ENCODE measurements around the gene TXNRD1.
"Not testable (repeated sequence)": the region's sequence is repeated elsewhere in the genome, so short reads cannot be mapped to it uniquely, and the experiment has no call there.

TXNRD1 gene

DNA sequence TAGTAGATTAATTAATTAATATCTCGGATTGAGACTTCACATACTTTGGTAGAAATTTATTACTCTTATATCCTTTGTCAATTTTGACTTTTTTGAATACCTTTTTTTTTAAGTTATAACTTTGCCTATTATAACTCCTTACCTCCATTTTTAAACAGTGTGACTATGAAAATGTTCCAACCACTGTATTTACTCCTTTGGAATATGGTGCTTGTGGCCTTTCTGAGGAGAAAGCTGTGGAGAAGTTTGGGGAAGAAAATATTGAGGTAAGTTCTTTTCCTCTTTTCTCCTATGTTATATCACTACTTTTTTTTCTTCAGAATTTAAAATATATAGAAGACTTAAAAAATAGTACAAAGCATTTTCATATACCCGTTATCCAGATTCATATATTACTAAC lies 115.8 kb downstream of the TXNRD1 start:
- no peak for DNase-seq

DNA sequence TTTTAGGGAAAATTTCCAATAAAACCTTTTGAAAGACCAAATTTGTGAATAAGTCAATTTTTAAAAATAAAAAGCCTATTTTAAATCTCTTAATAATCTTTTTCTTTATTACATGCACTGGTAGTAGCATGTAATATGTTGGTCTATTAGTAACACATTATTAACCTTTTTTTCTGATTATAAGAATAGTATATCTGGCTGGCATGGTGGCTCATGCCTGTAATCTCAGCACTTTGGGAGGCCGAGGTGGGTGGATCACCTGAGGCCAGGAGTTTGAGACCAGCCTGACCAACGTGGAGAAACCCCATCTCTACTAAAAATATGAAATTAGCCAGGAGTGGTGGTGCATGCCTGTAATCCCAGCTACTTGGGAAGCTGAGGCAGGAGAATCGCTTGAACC lies 116.7 kb downstream of the TXNRD1 start:
- DNase-seq = not testable (repeated sequence)

DNA sequence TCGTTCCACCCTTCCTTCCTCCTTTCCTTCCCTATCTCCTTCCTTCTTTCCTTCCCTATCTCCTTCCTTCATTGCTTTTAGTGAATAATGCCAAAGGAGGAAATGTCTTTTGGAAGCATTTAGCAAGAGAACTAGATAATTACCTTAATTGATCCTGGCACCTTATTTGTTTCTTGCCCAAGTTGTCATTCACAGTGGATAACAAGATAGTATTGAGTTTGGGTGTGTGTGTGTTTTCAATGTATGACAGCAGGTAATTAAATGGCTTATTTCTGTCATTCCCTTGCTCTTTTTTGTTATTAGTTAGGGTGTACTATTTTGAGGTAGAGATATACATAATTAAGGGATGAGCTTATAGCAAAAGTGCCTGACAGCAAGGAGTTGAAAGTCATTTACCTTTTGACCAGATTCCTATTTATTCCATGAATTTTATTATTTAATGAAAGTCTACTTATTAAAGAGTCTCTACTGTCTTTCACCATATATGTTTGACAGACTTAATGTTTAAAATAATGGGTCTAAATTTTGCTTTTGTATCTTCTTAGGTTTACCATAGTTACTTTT lies 118.2 kb downstream of the TXNRD1 start:
- no peak for DNase-seq

DNA sequence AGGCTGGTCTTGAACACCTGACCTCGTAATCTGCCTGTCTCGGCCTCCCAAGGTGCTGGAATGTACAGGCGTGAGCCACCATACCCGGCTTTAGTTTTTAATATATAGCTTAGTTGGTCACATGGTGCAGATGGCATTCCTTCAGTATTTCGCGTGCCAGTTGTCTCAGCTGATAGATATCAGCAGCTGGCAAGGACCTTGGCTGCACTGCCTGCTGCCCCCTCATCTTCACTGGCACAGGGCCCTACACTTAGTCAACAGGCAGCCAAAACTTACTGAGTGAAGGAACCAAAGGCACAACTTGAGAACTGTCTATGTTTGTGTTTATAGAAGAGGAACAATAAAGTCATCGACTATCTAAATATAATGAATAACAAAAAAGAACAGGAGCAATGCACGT lies 119.0 kb downstream of the TXNRD1 start:
- no peak for DNase-seq

DNA sequence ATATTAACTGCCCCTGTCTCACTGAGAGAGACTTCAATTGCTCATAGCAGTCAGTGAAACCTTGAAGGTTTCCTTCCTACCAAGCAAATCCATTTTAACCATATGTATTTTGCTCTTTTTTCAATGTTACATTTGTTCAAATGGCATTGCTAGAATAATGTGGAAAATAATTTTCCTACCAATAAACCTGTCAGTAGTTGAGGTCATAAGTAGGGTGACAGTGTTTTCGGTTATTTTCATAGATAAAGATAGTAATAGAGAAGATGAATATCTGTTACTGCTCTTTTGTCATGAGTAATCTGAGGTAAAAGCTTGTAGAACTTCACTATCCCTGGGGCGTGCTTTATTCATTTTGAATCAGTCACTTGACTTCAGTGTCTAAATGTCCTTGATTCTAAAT lies 120.5 kb downstream of the TXNRD1 start:
- DNase-seq = no peak

DNA sequence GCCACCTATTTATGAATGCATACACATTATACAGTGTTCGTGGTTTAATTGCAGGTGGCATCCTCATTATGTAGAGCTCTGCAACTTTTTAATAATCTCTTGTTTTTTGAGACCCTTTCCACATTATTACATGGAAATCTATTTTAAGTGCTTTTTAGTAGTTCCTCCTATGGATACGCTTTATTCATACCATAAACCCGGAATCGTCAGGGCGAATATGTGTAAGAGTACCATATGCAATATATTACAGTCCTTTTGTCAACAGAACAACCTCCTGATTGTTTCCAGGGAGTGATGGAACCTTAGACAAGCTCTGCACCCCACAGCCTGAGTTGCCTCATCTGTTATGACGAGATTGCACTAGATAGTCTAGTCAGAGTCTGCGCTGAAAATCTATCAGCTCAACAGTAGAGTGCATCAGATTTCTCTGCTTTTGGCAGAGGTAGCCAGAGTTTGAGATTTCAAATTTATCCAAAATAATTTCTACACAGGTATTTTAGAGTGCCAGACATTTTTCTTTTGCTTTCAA lies 121.5 kb downstream of the TXNRD1 start:
- DNase-seq = no peak

DNA sequence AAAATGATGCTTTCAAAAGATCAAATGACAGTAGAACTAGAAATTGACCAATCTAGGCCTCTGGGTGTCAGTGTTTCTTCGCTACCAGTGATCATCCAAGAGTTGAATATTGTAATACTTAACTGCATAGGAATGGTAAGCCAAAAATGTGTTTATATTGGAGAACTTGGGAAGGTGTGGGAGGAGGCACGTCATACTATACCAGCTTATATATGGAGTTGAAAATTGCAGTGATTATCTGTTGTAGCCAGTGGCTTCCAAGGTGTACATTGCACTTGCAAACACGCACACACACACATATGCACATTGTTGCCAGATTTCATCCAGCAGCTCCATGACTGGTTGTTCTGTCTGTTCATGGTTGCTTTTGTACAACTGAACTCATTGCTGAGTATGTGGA lies 124.1 kb downstream of the TXNRD1 start:
- DNase-seq = no peak

DNA sequence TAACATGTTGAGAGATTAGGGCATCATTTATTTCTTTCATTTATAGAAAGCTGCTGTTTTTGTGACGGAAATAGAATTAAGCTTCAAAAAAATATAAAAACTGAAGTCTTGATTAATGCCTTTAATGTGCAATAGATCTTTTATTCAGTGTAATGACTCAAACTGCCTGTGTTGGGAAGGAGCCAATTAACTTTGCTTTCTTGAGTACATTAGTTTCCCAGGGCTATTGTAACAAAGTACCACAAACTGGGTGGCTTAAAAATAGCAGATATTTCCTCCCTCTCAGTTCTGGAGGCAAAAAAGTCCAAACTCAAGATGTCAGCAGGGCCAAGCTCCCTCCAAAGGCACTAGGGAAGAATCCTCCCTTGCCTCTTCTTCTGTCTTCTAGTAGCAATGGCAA lies 124.6 kb downstream of the TXNRD1 start:
- no peak for DNase-seq

DNA sequence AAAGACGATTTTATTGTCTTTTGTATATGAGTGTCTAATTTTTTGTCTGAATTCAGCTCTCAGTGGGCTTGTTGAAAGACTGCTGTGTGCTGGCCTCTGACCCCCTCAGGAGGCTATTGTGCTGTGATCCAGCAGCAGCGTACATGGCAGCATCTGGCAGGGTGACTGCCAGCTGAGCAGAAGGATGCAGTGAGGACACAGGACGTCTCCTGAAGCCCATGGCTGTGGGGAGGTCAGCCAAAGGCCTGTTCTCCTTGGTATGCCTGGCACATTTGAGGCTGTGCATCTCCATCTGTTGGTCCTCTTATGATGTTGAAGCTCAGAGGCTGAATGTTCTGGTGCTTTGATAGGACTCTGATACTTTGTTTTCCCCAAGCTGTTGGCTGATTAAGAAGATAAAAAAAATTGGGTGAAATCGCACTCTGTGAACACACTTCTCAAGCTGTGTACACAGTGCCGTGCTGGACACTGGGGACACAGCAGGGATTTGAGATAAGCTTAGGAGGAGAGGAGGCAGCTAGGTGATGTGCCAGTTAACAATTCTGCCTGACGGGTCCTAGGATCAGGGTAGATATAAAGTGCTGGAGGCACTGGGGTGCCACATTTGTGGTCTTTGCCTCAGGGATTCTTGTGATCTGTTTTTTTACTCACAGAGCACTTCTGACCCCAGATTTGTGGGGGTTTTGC lies 125.5 kb downstream of the TXNRD1 start:
- no peak for DNase-seq

DNA sequence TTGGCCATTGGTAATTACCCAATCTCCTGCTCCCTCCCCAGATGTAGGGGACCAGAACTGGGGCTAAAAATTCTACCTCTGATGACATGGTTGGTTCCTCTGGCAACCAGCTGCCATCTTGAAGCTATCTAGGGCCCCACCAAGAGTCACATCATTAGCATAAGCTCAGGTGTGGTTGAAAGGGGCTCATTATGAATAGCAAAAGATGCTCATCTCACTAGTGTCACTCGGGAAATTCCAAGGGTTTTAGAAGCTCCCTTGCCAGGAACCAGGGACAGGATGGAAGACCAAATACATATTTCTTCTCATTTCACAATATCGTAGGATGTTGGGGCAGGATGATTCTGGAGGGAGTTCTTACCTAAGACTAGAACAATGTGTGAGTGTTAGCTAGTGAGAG lies 126.6 kb downstream of the TXNRD1 start:
- no peak for DNase-seq

DNA sequence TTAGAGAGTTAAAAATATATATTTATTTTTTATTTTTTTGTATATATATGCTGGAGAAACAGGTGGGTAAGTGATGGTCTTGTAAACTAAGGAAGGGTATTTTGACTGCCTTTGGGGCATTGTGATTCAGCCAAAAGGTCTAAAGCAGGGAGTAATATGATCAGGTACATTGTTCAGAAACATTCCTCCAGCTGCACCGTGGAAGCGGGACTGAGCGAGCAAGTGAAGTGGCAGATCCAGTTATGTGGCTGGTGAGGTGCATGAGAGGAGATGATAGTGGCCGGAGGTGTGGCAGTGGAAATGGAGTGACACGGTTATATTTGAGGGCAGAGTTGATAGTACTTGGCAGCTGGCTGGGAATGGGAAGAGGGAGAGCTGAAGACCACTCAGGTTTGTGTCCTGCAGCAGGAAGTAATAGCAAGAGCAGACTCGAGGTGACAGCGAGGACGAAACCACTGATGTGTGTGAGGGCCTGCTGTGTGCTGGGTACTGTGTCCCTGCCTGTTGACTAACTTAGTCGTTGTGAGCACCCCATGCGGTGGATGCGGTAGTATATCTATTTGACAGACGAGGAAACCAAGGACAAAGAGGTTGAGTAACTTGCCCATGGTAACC lies 127.2 kb downstream of the TXNRD1 start:
- DNase-seq = no peak

DNA sequence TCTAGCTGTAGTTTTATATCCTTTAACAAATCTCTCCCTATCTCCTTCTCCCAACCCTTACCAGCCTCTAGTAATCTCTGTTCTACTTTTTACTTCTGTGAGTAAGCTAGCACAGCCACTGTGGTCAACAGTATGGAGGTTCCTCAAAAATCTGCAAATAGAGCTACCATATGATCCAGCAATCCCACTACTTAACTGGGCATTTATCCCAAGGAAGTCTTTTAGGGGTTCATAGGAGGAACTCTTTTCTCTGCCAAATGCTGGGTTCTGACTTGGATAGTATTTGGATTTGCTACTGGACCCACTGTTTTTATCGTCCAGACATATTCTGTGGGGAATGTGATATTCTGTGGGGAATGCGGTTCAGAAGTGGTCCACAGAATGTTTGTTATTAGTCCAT lies 129.1 kb downstream of the TXNRD1 start:
- DNase-seq = no peak

DNA sequence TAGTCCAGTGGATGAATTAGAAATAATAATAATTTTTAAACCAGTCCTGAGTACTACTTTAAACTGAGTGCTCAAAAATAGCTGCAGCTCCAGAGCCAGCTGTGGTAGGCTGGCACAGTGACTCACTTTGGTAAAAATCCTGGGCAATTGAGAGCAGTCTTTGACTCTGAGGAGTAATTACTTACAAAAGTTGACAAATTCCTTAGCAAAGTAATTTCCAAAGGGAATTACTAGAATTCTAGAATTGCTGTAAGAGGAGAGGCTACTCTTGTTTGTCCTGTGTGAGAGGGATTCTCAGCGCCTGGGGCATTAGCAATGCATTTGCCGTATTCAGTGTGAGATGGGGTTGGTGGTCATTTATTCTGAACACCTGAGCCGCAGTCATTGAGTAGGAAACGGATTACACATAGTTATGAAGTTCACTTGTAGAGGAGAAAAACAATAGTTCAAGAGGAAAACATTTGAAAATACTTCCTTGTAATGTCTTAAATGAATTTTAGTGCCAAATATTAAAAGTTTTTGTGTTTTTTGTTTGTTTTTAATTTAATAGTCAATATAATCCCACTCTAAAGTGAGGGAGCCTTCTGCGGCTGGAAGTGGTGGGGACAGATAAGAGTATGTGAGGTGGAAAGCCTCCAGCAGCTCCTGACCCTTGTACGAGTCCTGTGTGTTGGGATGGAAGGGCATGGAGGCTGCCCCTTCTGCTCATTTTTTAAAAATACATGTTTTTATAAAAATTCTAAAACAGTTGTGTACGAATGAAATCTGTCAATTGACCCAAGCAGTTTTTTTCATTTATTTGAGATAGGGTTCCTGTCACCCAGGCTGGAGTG lies 129.9 kb downstream of the TXNRD1 start:
- DNase-seq = no peak

DNA sequence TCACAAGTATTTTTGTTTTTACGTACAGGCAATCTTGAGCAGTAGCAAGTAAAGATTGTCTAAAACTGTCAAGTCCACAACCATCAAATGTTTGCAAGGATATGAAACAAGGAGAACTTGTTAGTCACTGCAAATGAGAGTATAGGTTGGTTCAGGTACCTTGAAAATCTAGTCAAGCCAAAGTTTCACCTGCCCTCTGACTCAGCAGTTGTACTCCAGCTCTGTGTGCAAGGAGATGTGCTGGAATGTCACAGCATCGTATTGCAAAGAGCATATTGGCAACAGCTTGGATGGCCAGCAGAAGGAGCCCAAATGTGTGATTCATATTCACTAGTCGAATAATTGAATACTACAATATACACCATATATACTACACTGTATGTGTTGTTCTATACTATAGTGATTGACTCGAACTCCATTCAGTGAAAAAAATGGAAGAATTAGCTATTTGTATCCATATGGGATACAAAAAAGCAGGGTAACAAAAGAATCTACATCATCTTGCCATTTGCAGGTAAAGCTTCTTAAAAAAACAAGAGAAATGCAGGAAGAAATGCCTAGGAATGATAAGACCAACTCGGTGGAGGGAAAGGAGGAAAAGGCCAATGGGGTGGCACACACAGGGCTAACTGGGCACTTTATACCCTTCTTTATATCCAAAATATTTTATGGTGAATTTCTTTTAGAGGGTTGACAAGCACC lies 131.9 kb downstream of the TXNRD1 start:
- DNase-seq = no peak

DNA sequence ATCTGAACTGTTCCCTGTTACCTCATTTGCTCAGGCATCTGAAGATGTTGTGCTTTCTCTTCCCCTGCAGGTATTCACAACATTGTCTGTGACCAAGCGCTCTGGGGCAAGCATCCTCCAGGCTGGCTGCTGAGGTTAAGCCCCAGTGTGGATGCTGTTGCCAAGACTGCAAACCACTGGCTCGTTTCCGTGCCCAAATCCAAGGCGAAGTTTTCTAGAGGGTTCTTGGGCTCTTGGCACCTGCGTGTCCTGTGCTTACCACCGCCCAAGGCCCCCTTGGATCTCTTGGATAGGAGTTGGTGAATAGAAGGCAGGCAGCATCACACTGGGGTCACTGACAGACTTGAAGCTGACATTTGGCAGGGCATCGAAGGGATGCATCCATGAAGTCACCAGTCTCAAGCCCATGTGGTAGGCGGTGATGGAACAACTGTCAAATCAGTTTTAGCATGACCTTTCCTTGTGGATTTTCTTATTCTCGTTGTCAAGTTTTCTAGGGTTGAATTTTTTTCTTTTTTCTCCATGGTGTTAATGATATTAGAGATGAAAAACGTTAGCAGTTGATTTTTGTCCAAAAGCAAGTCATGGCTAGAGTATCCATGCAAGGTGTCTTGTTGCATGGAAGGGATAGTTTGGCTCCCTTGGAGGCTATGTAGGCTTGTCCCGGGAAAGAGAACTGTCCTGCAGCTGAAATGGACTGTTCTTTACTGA lies 132.9 kb downstream of the TXNRD1 start:
- DNase-seq = no peak

DNA sequence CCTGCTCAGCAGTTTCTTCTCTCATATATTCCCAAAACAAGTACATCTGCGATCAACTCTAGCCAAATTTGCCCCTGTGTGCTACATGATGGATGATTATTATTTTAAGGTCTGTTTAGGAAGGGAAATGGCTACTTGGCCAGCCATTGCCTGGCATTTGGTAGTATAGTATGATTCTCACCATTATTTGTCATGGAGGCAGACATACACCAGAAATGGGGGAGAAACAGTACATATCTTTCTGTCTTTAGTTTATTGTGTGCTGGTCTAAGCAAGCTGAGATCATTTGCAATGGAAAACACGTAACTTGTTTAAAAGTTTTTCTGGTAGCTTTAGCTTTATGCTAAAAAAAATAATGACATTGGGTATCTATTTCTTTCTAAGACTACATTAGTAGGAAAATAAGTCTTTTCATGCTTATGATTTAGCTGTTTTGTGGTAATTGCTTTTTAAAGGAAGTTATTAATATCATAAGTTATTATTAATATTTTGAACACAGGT lies 133.5 kb downstream of the TXNRD1 start:
- no peak for DNase-seq

DNA sequence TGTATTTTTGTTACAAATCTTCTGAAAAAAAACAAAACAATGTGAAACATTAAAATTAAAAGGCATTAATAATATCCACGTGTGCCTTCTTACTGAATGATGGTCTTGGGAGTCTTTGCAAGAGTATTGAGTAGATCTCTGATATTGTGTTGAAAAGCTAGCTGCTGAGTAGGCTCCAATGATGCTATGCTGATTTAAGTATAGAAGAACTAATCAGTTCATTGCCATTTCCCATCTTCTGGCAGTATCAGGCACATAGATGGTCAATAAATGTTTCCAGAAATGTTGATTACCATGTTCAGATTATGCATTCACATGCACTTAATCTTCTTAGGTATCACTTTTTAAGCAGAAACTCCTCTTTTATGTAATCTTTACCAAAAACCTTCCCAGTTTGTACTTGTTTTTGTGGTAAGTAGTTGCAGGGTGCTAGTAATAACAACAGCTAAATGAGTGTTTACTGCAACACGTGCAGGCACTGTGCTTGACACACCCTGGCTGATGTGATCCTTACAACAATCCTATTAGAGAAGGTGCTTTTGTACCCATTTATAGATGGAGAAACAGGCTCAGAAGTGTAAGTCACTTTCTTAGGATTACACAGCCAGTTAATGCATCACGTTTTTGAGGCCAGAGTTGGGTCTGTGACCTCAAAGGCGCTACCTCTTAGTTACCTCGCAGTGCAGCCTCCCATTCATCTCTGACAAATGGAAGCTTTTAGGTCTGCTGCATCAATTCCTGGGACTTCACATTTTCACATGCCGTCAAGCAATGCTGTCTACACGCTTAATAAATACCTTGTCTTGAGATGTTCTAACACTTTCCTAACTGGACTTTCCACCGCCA lies 134.9 kb downstream of the TXNRD1 start:
- DNase-seq = no peak

DNA sequence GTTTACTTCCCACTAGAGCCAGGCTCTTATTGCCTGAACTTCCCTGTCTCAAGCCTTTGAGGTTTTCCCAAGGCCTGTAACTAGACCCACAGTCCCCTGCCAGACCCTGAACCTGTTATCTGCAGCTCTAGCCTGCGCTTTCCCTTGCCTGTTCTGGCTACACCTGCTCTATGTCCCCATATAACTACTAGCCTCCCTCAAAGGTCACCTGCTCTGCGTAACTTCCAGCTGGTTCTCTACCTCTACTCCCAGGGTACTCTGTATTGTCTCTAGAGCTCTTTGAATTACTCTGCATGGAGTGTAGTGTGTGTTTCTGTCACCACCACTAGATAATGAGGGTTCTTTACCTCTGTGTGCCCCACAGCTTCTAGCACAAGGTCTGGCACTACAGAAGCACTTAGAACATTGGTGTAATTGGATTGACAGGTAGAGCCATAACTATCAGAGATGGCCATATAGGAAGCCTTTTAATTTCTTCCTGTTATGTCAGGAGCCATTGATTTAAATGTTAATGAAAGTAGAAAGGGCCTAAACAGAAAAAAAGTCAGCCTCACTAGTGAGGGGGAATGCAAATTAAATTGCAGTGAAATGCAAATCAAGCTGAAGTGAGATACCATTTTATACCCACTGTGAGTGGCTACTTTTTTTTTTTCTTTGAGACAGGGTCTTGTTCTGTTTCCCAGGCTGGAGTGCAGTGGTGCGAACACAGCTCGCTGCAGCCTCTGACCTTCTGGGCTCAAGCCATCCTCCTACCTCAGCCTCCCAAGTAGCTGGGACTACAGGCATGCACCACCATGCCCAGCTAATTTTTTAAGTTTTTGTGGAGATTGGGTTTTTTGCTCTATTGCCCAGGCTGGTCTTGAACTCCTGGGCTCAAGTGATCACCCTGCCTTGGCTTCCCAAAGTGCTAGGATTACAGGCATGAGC lies 135.7 kb downstream of the TXNRD1 start:
- no peak for DNase-seq

DNA sequence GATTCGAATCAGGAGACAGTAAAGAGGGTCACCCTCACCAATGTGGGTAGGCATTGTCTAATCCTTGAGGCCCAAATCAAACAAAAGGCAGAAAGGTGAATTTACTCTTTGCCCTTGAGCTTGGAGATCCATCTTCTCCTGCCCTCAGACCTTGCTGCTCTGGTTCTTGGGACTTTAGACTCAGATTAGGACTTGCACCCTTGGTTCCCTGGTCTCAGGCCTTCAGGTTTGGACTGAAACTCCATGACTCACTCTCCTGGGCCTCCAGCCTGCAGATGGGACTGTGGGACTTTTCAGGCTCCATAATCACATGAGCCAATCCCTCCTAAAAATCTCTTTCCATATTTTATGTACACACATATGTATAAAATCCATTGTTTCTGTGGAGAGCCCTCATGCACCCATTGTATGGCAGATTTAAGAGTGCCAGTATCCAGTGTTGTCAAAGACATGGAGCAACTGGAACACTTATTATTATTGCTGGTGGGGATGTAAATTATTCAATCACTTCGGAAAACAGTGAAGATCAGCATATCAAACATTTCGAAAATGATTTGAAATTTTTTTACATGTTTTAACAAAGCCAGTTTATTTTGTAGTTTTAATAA lies 136.6 kb downstream of the TXNRD1 start:
- no peak for DNase-seq
